ENCODE measurements around the gene TUBB1.

TUBB1 gene

GRCh38 chr20:59015812-59016711 is 3.2 kb upstream of the TUBB1 start (continued):
- TF ChIP-seq ZBTB49 (tag by site-specific recombination; IDR thresholded peaks at IDR 0.05; ENCODE audit: low read depth) = no peak
- TF ChIP-seq ZNF184 (tag by site-specific recombination; IDR thresholded peaks at IDR 0.05) = no peak
- TF ChIP-seq, protein P1, sequence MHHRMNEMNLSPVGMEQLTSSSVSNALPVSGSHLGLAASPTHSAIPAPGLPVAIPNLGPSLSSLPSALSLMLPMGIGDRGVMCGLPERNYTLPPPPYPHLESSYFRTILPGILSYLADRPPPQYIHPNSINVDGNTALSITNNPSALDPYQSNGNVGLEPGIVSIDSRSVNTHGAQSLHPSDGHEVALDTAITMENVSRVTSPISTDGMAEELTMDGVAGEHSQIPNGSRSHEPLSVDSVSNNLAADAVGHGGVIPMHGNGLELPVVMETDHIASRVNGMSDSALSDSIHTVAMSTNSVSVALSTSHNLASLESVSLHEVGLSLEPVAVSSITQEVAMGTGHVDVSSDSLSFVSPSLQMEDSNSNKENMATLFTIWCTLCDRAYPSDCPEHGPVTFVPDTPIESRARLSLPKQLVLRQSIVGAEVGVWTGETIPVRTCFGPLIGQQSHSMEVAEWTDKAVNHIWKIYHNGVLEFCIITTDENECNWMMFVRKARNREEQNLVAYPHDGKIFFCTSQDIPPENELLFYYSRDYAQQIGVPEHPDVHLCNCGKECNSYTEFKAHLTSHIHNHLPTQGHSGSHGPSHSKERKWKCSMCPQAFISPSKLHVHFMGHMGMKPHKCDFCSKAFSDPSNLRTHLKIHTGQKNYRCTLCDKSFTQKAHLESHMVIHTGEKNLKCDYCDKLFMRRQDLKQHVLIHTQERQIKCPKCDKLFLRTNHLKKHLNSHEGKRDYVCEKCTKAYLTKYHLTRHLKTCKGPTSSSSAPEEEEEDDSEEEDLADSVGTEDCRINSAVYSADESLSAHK (tag by site-specific recombination; IDR thresholded peaks at IDR 0.05) = no peak

DNA sequence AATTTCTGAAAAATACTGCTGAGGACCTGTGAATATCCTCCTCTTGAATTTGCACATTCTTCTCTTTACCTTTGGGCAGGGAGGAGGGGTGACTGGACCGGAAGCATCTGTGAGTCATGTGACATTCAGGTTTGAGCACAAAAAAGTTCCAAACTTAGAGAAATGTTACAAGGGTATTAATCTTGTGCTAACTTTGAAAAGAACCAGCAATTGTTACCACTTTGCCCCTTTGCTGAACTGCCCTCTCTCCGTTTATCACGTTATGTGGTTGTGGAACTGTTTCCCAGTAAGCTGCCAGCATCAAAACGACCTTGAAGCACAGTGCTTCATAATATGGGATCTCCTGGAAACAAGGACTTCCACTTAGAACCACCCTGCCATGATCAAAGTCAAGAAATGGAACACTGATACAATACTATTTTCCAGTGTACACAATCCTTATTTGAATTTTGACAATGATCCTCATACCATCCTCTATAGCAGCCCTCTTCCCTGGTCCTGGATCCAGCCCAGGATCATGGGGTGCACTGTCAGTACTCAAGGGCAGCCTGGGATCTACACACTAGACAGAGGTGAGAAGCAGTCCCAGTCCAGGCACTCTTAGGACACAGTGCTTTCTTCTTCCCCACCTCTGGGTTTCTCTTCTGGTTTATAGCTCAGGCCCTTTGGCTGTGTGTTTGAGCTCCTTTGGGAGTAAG is 2.3 kb upstream of the TUBB1 start:
- no peak overlapping the region for H3K4me3 ChIP-seq (ENCODE audit: low read depth, low read length)
- no peak overlapping the region for H3K27ac ChIP-seq (ENCODE audit: extremely low read depth, low read depth, low read length)
- TF ChIP-seq ZNF112 (tag by site-specific recombination; IDR thresholded peaks at IDR 0.05) = no peak
- peaks cover 0 to under 1% of the 10 kb centered on the region in 2 experiments; a peak in 1 of 3 replicates for H3K36me3 ChIP-seq (ENCODE audit: control insufficient read depth in 2 of 2, insufficient read depth in 1 of 2, low read length in 2 of 2)
- no peaks in the 10 kb centered on the region for H3K4me1 ChIP-seq (ENCODE audit: control insufficient read depth, insufficient read depth, low read length)
- POLR2A ChIA-PET = interaction anchor here (5.1 kb wide), 1 partner anchor 15 kb away, joined by 19 read pairs; the partner anchor contains the start of gene ATP5F1E
- no peaks in the 10 kb centered on the region for H3K9me3 ChIP-seq (ENCODE audit: control insufficient read depth, insufficient read depth, low read depth, low read length)
- CTCF ChIA-PET = no interaction called here

DNA sequence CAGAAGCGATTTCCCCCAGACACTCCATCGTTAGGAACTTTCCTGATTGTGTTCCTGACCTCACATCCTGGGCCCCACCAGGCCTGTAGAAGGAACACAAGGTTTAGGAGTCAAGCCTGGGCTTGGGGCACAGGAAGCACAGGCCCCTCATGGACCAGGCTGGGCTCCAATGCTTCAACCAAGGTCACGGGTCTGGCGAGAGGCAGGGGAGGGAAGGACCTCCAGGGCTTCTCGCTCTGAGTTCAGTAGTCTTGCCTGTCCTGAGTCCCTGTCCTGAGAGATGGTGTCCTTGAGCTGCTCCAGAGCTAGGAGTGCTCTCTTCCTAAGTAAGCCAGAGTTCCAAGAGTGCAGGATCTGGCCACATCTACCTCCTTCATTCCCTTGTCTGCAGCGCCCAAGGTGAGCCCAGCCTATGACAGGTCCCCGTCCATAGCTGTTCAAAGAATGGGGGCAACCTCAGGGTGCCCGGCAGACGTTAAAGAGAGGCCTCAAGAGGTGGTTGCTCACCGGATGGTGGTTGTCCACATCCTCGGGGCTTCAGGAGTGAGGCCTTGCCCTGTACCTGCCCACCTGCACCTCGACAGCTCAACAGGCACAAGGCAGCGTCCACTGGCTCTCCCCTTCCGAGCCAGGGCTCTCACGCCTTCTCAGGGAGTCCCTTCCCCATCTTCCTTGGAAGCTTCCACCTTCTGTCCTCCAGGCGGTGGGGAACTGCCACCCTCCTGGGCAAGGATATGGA is 1.6 kb upstream of the TUBB1 start:
- no peaks in the 10 kb centered on the region for H3K4me1 ChIP-seq (ENCODE audit: control insufficient read depth, insufficient read depth, low read length)
- H3K9me3 ChIP-seq (ENCODE audit: control insufficient read depth, insufficient read depth, low read depth, low read length) = no peaks in the 10 kb centered on the region
- peaks cover 2 to 3% of the 10 kb centered on the region in 2 experiments; a peak in 2 of 3 replicates for H3K36me3 ChIP-seq (ENCODE audit: control insufficient read depth in 2 of 2, insufficient read depth in 1 of 2, low read length in 2 of 2)
- no peak overlapping the region for H3K4me3 ChIP-seq (ENCODE audit: low read depth, low read length)
- ChIA-PET CTCF (no interaction called here), POLR2A (interaction anchor here (5.1 kb wide), 1 partner anchor 14 kb away, joined by 19 read pairs; the partner anchor contains the start of gene ATP5F1E)
- TF ChIP-seq ZBTB6 (tag by site-specific recombination; IDR thresholded peaks at IDR 0.05) = no peak
- no peak for TF ChIP-seq ZNF843 (tag by site-specific recombination; IDR thresholded peaks at IDR 0.05)
- no peak for TF ChIP-seq ZNF777 (tag by site-specific recombination; IDR thresholded peaks at IDR 0.05; ENCODE audit: borderline replicate concordance)
- TF ChIP-seq GLIS1 (tag by site-specific recombination; IDR thresholded peaks at IDR 0.05) = no peak
- no peak for TF ChIP-seq ZNF140 (tag by site-specific recombination; IDR thresholded peaks at IDR 0.05)
- no peak for TF ChIP-seq ZSCAN16 (tag by site-specific recombination; IDR thresholded peaks at IDR 0.05)
- TF ChIP-seq ZNF16 (tag by site-specific recombination; IDR thresholded peaks at IDR 0.05; ENCODE audit: low read depth) = no peak
- TF ChIP-seq ZNF549 (tag by site-specific recombination; IDR thresholded peaks at IDR 0.05) = no peak
- TF ChIP-seq MYNN (tag by site-specific recombination; IDR thresholded peaks at IDR 0.05; ENCODE audit: borderline replicate concordance) = no peak
- TF ChIP-seq ZNF596 (tag by site-specific recombination; IDR thresholded peaks at IDR 0.05) = no peak
- TF ChIP-seq KLF16 (tag by site-specific recombination; IDR thresholded peaks at IDR 0.05) = no peak
- TF ChIP-seq ZBTB7A (tag by site-specific recombination; IDR thresholded peaks at IDR 0.05; ENCODE audit: low read depth) = no peak
- TF ChIP-seq SP3 (tag by site-specific recombination; IDR thresholded peaks at IDR 0.05) = no peak
- no peak for TF ChIP-seq ZSCAN23 (tag by site-specific recombination; IDR thresholded peaks at IDR 0.05)
- TF ChIP-seq ZNF629 (tag by site-specific recombination; IDR thresholded peaks at IDR 0.05) = no peak
- TF ChIP-seq ZNF184 (tag by site-specific recombination; IDR thresholded peaks at IDR 0.05) = no peak
- TF ChIP-seq ZSCAN5A (tag by site-specific recombination; IDR thresholded peaks at IDR 0.05) = no peak
- H3K27ac ChIP-seq (ENCODE audit: extremely low read depth, low read depth, low read length) = no peak overlapping the region
